Activated gamma-delta T cell (primary cell): ENCODE data around the gene NEB.

ENCODE experiments used
- DNase-seq: peaks from one replicate; lab custom pipeline; 2025; lab: John Stamatoyannopoulos, UW

NEB gene

GRCh38 chr2:151556121-151556520 lies 178.2 kb downstream of the NEB start:
- DNase-seq = no peak

GRCh38 chr2:151552287-151552686 lies 182.0 kb downstream of the NEB start:
- DNase-seq = no peak

GRCh38 chr2:151551556-151551955 lies 182.7 kb downstream of the NEB start:
- no peak for DNase-seq

GRCh38 chr2:151549191-151549590 lies 185.1 kb downstream of the NEB start:
- no peak for DNase-seq

GRCh38 chr2:151544449-151544848 lies 189.8 kb downstream of the NEB start:
- no peak for DNase-seq

- no peak for DNase-seq
These were observed 190.4 kb downstream of the NEB start for GRCh38 chr2:151543876-151544275.

- no peak for DNase-seq
These were observed 200.3 kb downstream of the NEB start for GRCh38 chr2:151534001-151534400.

GRCh38 chr2:151533127-151533526 lies 201.1 kb downstream of the NEB start:
- no peak for DNase-seq

GRCh38 chr2:151526572-151527090 lies 207.6 kb downstream of the NEB start:
- DNase-seq = no peak

GRCh38 chr2:151525821-151526373 lies 208.4 kb downstream of the NEB start:
- no peak for DNase-seq

GRCh38 chr2:151523850-151524249 lies 210.4 kb downstream of the NEB start:
- no peak for DNase-seq

GRCh38 chr2:151522556-151522955 lies 211.7 kb downstream of the NEB start:
- no peak for DNase-seq

- no peak for DNase-seq
These were observed 213.3 kb downstream of the NEB start for GRCh38 chr2:151520976-151521375.

GRCh38 chr2:151518802-151519201 lies 215.5 kb downstream of the NEB start:
- DNase-seq = no peak

GRCh38 chr2:151508519-151508918 lies 225.8 kb downstream of the NEB start:
- DNase-seq = no peak

GRCh38 chr2:151506170-151506569 lies 228.1 kb downstream of the NEB start:
- no peak for DNase-seq

- no peak for DNase-seq
These were observed 236.1 kb downstream of the NEB start for GRCh38 chr2:151498178-151498577.

GRCh38 chr2:151491496-151491895 lies 242.8 kb downstream of the NEB start:
- DNase-seq = no peak

- DNase-seq = no peak
These were observed 244.0 kb downstream of the NEB start for GRCh38 chr2:151490276-151490675.

- no peak for DNase-seq
These were observed 248.2 kb downstream of the NEB start for GRCh38 chr2:151486053-151486452.

- DNase-seq = no peak
These were observed 250.2 kb downstream of the NEB start for GRCh38 chr2:151484100-151484499.

GRCh38 chr2:151483546-151483945 lies 250.7 kb downstream of the NEB start:
- no peak for DNase-seq

GRCh38 chr2:151482171-151482725 lies 252.0 kb downstream of the NEB start:
- no peak for DNase-seq

GRCh38 chr2:151481744-151482143 lies 252.5 kb downstream of the NEB start:
- DNase-seq = no peak
